Gastroesophageal sphincter (tissue), 4 donors: ENCODE data around the gene FBLN1. TPM values are rescaled to one million over a fixed set of nuclear protein-coding genes. Genes with fewer than 3 reads are reported as not detected.

Experiments used
- ATAC-seq: fragments of 150-250 bp; one replicate; pipeline ENCODE4 v1.9.1; 2016; ENCODE audit warnings: mild to moderate bottlenecking, moderate library complexity
- H3K27ac ChIP-seq, 4 donors: fragments of 200-600 bp; sonication (generic) in 3 of 4; 1 replicate in 3 of 4; 2 replicates in 1 of 4; pipeline ENCODE4 v1.5.1; 2016 to 2019
- H3K27me3 ChIP-seq: fragments of 200-600 bp; sonication (generic); one replicate; pipeline ENCODE4 v1.5.1; 2019
- H3K36me3 ChIP-seq, 2 donors: fragments of 200-600 bp; sonication (generic); one replicate each; pipeline ENCODE4 v1.5.1; 2019; ENCODE audit warnings: control low read depth in 1 of 2
- H3K4me1 ChIP-seq, 3 donors: fragments of 200-600 bp; sonication (generic); 1 replicate in 2 of 3; 2 replicates in 1 of 3; pipeline ENCODE4 v1.5.1; 2016 to 2019; ENCODE audit warnings: control low read depth in 2 of 3
- H3K4me3 ChIP-seq, 2 donors: fragments of 200-600 bp; sonication (generic); one replicate each; pipeline ENCODE4 v1.5.1; 2019; ENCODE audit warnings: mild to moderate bottlenecking in 1 of 2, moderate library complexity in 1 of 2
- H3K9me3 ChIP-seq, 3 donors: fragments of 200-600 bp; sonication (generic); one replicate each; pipeline ENCODE4 v1.5.1; 2017 to 2019; ENCODE audit warnings: control low read depth in 2 of 3
- EP300 ChIP-seq: sonication (generic); formaldehyde crosslinking; IDR thresholded peaks from one replicate; pipeline ENCODE4 v1.6.1; 2017; ENCODE audit warnings: antibody characterized with exemption, mild to moderate bottlenecking
- POLR2A ChIP-seq, 2 donors: fragments of 450-650 bp; IDR thresholded peaks; one replicate each; pipeline ENCODE4 v1.6.1; 2017; ENCODE audit warnings: antibody characterized with exemption in 2 of 2, mild to moderate bottlenecking in 2 of 2, moderate library complexity in 1 of 2
- POLR2AphosphoS5 ChIP-seq: sonication (generic); formaldehyde crosslinking; IDR thresholded peaks from one replicate; pipeline ENCODE4 v1.6.1; 2017; ENCODE audit warnings: antibody characterized with exemption
- WGBS, 2 donors: methylation state at CpG; one replicate each; pipeline ENCODE4 v1.1.5; 2018; ENCODE audit warnings: low coverage in 1 of 2; 5-methylcytosine and 5-hydroxymethylcytosine counted together
- total RNA-seq, 4 donors: library from RNA; depleted of rRNA; stranded (reverse); fragments of >200 nt; gene quantifications; one replicate each; pipeline ENCODE4 v1.1.0, GENCODE V29; 2016
- TF ChIP-seq, protein P1 (sequence below), 4 experiments: fragments of 200-600 bp in 2 of 4; fragments of 450-650 bp in 2 of 4; sonication (generic) in 1 of 4; IDR thresholded peaks; one replicate each; pipeline ENCODE4 v1.5.1; 2017 to 2019; ENCODE audit warnings: antibody characterized with exemption in 4 of 4, mild to moderate bottlenecking in 2 of 4, moderate library complexity in 2 of 4

FBLN1 gene
- total RNA-seq, 4 donors from 2014 or later: 241 to 597 (median 382) TPM

DNA sequence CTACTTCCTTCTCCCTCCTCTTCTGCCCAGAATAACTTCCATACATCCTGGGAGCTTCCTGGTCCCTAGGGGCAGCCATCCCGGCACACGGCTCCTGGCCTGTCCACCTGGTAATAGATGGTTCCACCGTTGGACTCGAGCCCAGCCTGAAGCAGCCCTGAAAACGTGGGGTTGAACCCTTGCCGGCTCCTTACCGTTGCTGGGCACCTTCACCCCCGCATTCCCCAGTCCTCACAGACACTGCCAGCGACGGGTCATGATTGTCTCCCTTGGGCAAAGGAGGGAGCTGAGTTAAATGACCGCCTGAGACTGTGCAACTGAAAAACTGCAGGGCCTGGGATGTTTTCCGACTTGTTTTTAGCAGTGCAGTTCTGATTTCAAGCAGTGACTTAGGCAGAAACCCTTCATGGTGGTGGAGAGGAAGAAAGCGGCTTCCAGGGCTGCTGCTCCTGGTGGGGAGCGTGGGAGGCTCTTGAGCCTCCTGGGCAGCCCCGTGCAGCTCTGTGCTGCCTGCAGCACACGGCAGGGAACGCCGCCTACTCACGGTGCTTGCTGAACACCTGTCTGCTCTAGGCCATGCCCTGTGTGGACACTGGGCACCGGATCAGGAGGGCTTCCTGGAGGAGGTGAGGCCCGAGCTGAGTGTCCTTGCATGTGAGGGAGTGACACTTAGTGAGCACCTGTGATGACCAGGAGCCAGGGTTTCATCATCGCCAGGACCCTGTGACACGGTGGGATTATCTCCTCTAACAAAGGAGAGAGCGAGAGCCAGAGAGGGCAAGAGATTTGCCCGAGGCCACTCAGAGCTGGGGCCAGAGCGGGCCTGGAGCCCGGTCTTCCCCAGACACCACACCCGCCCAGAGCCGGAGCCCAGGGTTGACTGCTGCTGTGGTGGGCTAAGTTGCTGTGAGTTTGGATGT is 77.4 kb downstream of the FBLN1 start:
- no peaks in the 10 kb centered on the region for H3K9me3 ChIP-seq
- no peak overlapping the region for H3K27ac ChIP-seq
- peaks cover 0 to 13% of the 10 kb centered on the region in 2 donors for H3K36me3 ChIP-seq
- ATAC-seq: no peak
- TF ChIP-seq EP300: no peak
- TF ChIP-seq, protein P1, sequence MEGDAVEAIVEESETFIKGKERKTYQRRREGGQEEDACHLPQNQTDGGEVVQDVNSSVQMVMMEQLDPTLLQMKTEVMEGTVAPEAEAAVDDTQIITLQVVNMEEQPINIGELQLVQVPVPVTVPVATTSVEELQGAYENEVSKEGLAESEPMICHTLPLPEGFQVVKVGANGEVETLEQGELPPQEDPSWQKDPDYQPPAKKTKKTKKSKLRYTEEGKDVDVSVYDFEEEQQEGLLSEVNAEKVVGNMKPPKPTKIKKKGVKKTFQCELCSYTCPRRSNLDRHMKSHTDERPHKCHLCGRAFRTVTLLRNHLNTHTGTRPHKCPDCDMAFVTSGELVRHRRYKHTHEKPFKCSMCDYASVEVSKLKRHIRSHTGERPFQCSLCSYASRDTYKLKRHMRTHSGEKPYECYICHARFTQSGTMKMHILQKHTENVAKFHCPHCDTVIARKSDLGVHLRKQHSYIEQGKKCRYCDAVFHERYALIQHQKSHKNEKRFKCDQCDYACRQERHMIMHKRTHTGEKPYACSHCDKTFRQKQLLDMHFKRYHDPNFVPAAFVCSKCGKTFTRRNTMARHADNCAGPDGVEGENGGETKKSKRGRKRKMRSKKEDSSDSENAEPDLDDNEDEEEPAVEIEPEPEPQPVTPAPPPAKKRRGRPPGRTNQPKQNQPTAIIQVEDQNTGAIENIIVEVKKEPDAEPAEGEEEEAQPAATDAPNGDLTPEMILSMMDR (IDR thresholded peaks at IDR 0.05): no peak
- TF ChIP-seq POLR2AphosphoS5: no peak
- no peak for TF ChIP-seq POLR2A (IDR thresholded peaks at IDR 0.05)
- H3K27me3 ChIP-seq: peaks cover 51% of the 10 kb centered on the region
- no peak overlapping the region for H3K4me3 ChIP-seq
- peaks cover 0 to 48% (median 0%) of the 10 kb centered on the region in 3 donors for H3K4me1 ChIP-seq
- 63 to 72% methylated on average over 2 to 7 of the region's 29 CpGs for WGBS, 2 donors

DNA sequence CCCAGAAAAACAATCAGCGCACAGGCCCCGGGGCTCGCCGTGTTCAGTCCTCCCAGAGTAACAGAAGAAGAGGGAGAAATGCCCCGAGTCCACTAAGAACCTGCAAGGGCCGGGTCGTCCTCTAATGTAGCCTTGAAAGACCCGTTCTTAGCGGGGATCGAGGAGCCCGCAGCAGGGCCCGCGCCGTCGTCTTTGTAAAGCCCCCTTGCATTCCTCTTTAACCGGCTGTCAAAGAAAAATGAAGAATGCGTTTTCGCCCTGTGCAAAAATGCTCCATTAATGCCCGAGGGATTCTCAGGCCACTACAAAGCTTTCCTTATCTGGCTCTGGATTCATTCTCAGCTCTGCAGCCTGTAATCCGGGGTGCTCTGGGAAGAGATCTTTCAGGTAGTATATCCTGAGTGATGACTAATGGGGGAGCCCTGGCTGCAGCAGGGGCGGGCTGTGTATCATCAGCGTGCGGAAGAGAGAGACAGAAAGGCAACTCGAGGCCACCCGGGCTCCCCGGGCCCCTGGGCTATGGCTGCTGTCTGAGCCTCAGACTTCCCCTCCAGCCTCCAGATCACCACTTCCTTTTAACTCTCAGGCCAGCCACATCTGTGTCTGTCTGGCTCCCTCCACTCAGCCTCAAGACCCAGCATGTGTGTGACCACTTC is 78.2 kb downstream of the FBLN1 start:
- Histone ChIP-seq H3K27me3 (peaks cover 58% of the 10 kb centered on the region), H3K27ac (no peak overlapping the region), H3K4me3 (no peak overlapping the region), H3K9me3 (no peaks in the 10 kb centered on the region), H3K4me1 (peaks cover 0 to 53% (median 0%) of the 10 kb centered on the region in 3 donors), H3K36me3 (peaks cover 0 to 13% of the 10 kb centered on the region in 2 donors)
- ATAC-seq: no peak
- TF ChIP-seq POLR2AphosphoS5 (no peak), EP300 (no peak), POLR2A (IDR thresholded peaks at IDR 0.05) (no peak)
- TF ChIP-seq, protein P1 (IDR thresholded peaks at IDR 0.05): no peak
- 40 to 53% methylated on average over 2 to 9 of the region's 26 CpGs for WGBS, 2 donors

DNA sequence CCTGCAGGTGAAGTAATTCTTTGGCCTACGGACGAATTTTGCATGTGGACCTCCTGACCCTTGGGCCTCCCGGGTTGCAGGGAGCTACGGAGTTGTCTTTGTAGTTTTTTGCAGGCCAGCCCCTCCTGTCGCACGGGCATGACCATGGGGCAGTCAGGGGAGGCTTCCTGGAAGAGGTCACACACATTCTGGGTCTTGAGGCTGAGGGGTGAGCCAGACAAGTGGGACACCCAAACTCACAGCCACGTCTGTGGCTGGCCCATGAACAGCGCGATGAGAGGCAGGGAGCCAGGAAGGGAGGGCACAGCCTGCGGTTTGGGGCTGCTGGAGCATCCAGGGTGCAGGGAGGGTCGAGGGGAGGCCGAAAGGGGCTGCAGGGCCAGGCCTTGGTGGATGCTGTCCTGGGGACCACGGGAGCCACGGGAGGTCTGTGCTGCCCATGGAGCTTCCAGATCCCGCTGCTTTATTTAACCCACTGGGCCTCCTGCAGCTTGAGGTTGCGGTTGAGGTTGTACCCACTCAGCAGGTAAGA is 78.9 kb downstream of the FBLN1 start:
- ATAC-seq: no peak
- peaks cover 0 to 8% of the 10 kb centered on the region in 2 donors for H3K36me3 ChIP-seq
- TF ChIP-seq POLR2AphosphoS5 (no peak), POLR2A (IDR thresholded peaks at IDR 0.05) (no peak), EP300 (no peak)
- TF ChIP-seq, protein P1 (IDR thresholded peaks at IDR 0.05): no peak
- peaks cover 0 to 53% (median 0%) of the 10 kb centered on the region in 3 donors for H3K4me1 ChIP-seq
- peaks cover 57% of the 10 kb centered on the region for H3K27me3 ChIP-seq
- WGBS, 2 donors: 80% methylated on average over 1 of the region's 16 CpGs; no CpG with 5 or more reads in 1 of the 2 donors
- no peak overlapping the region for H3K4me3 ChIP-seq
- no peaks in the 10 kb centered on the region for H3K9me3 ChIP-seq
- no peak overlapping the region for H3K27ac ChIP-seq

DNA sequence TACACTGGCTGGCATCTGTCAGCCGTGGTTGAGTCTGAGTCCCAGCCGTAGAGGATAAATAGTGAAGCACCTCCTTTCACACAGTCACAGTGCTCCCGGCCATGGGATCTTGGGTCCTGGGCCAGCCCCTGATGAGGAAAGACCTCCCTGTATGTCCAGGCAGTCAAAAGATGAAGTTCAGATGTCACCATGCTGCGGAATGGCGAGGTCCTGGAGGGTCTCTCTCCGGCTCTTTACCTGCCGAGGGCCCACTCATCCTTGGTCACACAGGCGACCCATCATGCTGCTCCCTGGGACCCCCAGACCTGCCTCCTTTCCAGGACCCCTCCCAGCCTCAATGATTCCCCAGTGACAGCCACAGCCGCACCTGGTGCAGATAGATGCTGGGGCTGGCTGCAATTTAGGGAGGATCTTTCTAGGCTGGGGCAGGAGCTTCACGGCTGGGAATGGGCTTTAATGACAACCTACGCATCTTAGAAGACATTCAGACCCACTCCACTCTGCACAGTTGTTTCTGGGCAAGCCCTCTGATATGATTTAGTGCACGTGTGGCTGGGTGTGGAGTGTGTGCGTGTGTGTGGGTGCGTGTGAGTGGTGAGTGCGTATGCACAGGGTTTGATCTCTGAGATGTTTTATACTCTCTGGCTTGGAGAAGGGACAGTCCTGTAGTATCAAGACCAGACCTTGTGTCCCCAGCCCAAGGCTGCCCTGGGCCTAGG is 79.7 kb downstream of the FBLN1 start:
- WGBS, 2 donors: 45 to 56% methylated on average over 4 to 5 of the region's 15 CpGs
- no peak for ATAC-seq
- Histone ChIP-seq H3K27ac (no peak overlapping the region), H3K4me1 (peaks cover 0 to 53% (median 0%) of the 10 kb centered on the region in 3 donors), H3K36me3 (peaks cover 0 to 6% of the 10 kb centered on the region in 2 donors), H3K27me3 (peaks cover 49% of the 10 kb centered on the region), H3K9me3 (no peaks in the 10 kb centered on the region), H3K4me3 (no peak overlapping the region)
- TF ChIP-seq EP300: no peak
- TF ChIP-seq POLR2A (IDR thresholded peaks at IDR 0.05): no peak
- TF ChIP-seq, protein P1 (IDR thresholded peaks at IDR 0.05): no peak
